HFFc6 (cell line): ENCODE results near the gene FERMT3. TPM values are rescaled to one million over a fixed set of nuclear protein-coding genes. Genes with fewer than 3 reads are reported as not detected.

ENCODE experiments used
- DNase-seq: peaks from one replicate; pipeline ENCODE4 v3.0.0-alpha.2; 2018
- H3K27ac Mint-ChIP-seq: 2 replicates; pipeline ENCODE4 v1.8.0; 2020; ENCODE audit warnings: mild to moderate bottlenecking, mixed read lengths
- H3K27me3 Mint-ChIP-seq: 2 replicates; pipeline ENCODE4 v1.8.0; 2021; ENCODE audit warnings: mild to moderate bottlenecking, moderate library complexity, mixed read lengths; ENCODE audit not compliant: insufficient read depth
- H3K36me3 Mint-ChIP-seq: 2 replicates; pipeline ENCODE4 v1.8.0; 2021; ENCODE audit warnings: low read depth, mixed read lengths
- H3K4me1 Mint-ChIP-seq: 2 replicates; pipeline ENCODE4 v1.8.0; 2020; ENCODE audit warnings: low read depth, mixed read lengths
- H3K4me3 Mint-ChIP-seq: 2 replicates; pipeline ENCODE4 v1.8.0; 2020; ENCODE audit warnings: mild to moderate bottlenecking, moderate library complexity, mixed read lengths
- H3K9me3 Mint-ChIP-seq: 2 replicates; pipeline ENCODE4 v1.8.0; 2020; ENCODE audit warnings: mild to moderate bottlenecking, mixed read lengths
- total RNA-seq, 6 experiments: library from RNA; stranded (reverse); fragmentation: NEBNext Ultra II Directional; extraction: Animal tissue kit (Norgen Biotek cat#: 25700); gene quantifications; 2 replicates in 1 of 6; 3 replicates in 5 of 6; pipeline ENCODE4 v1.2.3, GENCODE V29; 2021
- TF ChIP-seq, protein P1 (sequence below): fragments of 200-600 bp; sonication (generic); IDR thresholded peaks from 2 replicates; pipeline ENCODE4 v1.5.0; 2021; ENCODE audit warnings: antibody characterized with exemption, mild to moderate bottlenecking

Gene FERMT3
- total RNA-seq, 6 experiments from 2014 or later = 1.2 to 2.8 (median 1.7) TPM

DNA sequence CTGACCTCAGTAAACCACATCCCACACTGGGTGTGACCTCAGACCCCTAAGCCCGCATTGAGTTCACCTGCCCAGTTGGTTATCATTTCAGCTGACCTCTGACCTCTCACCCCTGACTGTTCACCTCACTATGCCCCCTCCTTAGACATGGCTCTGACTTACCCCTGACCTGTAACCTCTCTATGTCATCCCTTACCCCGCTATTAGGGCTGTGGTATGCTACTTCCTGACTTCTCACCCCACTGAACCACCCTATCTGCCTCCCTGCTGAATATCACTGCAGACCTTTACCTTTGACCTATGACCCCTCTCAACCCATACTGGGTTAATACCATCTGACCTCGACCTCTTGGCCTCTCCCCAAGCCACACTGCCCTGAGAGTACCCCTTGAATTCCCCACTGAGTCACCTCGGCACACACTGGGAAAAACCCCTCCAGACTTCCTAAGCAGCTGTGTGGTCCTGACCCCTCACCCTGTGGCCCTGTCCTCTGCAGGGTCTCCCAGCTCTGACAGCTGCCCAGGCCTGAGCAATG, 53.1 kb downstream of the FERMT3 start:
- H3K9me3 Mint-ChIP-seq = no peaks in the 10 kb centered on the region
- TF ChIP-seq, protein P1, sequence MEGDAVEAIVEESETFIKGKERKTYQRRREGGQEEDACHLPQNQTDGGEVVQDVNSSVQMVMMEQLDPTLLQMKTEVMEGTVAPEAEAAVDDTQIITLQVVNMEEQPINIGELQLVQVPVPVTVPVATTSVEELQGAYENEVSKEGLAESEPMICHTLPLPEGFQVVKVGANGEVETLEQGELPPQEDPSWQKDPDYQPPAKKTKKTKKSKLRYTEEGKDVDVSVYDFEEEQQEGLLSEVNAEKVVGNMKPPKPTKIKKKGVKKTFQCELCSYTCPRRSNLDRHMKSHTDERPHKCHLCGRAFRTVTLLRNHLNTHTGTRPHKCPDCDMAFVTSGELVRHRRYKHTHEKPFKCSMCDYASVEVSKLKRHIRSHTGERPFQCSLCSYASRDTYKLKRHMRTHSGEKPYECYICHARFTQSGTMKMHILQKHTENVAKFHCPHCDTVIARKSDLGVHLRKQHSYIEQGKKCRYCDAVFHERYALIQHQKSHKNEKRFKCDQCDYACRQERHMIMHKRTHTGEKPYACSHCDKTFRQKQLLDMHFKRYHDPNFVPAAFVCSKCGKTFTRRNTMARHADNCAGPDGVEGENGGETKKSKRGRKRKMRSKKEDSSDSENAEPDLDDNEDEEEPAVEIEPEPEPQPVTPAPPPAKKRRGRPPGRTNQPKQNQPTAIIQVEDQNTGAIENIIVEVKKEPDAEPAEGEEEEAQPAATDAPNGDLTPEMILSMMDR = no peak
- peaks cover 4% of the 10 kb centered on the region for H3K27me3 Mint-ChIP-seq
- H3K36me3 Mint-ChIP-seq = peaks cover 33% of the 10 kb centered on the region
- peak overlapping the region; percentile 42; the same call in 1 of the 2 replicates for H3K27ac Mint-ChIP-seq
- H3K4me3 Mint-ChIP-seq = no peak overlapping the region
- no peak for DNase-seq
- peaks cover 8% of the 10 kb centered on the region for H3K4me1 Mint-ChIP-seq

- DNase-seq = no peak
- Mint-ChIP-seq H3K9me3 (no peaks in the 10 kb centered on the region), H3K27me3 (peaks cover 4% of the 10 kb centered on the region), H3K4me3 (no peak overlapping the region), H3K27ac (peak overlapping the region; percentile 42; the same call in 1 of the 2 replicates), H3K4me1 (peaks cover 8% of the 10 kb centered on the region), H3K36me3 (peaks cover 33% of the 10 kb centered on the region)
- TF ChIP-seq, protein P1 = no peak
Measured at GRCh38 chr11:64260147-64260708, 53.7 kb downstream of the FERMT3 start.

GRCh38 chr11:64261556-64262080, 55.1 kb downstream of the FERMT3 start:
- Mint-ChIP-seq H3K9me3 (no peaks in the 10 kb centered on the region), H3K4me1 (peaks cover 21% of the 10 kb centered on the region), H3K27me3 (peaks cover 6% of the 10 kb centered on the region), H3K27ac (no peak overlapping the region), H3K4me3 (no peak overlapping the region), H3K36me3 (peaks cover 39% of the 10 kb centered on the region)
- no peak for DNase-seq
- TF ChIP-seq, protein P1 = no peak

DNA sequence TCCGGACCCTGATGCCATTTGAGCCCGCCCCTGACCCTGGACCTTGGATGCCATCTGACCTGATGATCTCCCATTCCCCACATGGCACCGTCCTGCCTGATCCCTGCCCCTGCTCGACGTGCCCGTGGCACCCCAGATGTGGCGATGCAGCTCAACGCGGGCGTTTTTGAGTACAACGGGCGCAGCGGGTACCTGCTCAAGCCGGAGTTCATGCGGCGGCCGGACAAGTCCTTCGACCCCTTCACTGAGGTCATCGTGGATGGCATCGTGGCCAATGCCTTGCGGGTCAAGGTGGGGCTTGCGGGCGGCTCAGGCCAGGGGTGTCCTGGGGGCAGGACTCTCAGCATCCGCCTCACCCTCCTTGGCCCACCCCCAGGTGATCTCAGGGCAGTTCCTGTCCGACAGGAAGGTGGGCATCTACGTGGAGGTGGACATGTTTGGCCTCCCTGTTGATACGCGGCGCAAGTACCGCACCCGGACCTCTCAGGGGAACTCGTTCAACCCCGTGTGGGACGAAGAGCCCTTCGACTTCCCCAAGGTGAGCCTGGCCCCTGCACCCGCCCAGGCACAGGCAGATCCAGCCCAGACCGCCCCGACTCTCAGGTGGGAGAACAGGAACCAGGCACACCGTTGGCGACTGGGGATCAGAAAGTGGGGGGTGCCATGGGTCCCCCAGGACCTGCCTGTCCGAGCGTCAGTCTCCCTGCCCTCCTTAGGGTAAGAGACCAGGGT, 55.9 kb downstream of the FERMT3 start:
- peaks cover 6% of the 10 kb centered on the region for H3K27me3 Mint-ChIP-seq

More for the DNA sequence above, 55.9 kb downstream of the FERMT3 start:
- H3K9me3 Mint-ChIP-seq = no peaks in the 10 kb centered on the region
- TF ChIP-seq, protein P1 = no peak
- H3K36me3 Mint-ChIP-seq = peaks cover 39% of the 10 kb centered on the region
- H3K4me1 Mint-ChIP-seq = peaks cover 22% of the 10 kb centered on the region
- H3K4me3 Mint-ChIP-seq = no peak overlapping the region
- H3K27ac Mint-ChIP-seq = peak overlapping the region; percentile 84
- no peak for DNase-seq
